Stimulated activated CD8-positive, alpha-beta memory T cell treated with anti-CD3 and anti-CD28 coated beads, Interleukin-12 subunit alpha, Interleukin-12 subunit beta, amount 100 ng/mL, for 1 hour (primary cell): ENCODE measurements around the gene CHST15.

Experiments
- DNase-seq: peaks from one replicate; pipeline ENCODE4 v3.0.0-alpha.2; 2020; ENCODE audit warnings: low read depth

The CHST15 gene

DNA sequence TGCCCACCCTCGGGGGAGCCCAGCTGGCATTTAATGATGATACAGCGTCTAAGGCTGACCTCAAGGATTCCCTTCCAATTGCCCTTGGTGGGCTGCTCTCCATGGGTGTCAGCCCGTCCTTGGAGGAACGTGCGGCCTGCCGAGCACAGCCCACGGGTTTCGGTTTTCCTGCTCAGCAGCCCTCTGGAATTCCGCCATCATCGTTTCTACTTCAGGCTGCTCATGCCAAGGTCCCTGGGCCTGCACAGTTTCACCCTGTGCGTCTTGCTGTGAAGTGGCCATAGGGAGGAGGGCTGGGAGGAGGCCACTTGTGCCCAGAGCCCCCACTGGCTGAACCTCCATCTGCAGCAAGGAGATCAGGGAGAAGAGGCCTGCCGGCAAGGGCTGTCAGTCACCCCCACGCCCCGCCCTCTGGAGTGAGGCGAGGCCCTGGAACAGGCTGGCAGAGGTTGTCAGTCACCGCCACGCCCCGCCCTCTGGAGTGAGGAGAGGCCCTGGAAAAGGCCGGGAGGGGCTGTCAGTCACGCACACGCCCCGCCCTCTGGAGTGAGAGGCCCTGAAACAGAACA is 82.8 kb downstream of the CHST15 start:
- no peak for DNase-seq

DNA sequence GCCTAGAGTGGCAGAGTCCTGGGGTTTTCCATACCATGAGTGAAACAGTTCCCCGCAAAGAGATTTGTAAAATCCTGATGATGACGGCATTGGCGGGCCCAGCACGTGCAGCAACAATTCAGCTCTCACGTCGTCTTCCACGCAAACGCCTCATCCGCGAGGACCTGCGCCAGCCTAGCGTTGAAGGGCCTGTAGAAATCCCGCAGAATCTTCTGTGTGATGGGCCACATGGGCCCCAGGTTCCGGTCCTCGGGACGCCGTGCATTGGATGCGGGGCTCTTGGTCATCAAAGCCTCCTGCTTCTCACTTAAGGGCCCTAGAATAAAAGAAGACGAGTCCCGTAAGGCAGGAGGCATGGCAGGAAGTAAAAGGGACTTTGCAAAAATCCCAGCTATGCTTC is 83.4 kb downstream of the CHST15 start:
- no peak for DNase-seq

DNA sequence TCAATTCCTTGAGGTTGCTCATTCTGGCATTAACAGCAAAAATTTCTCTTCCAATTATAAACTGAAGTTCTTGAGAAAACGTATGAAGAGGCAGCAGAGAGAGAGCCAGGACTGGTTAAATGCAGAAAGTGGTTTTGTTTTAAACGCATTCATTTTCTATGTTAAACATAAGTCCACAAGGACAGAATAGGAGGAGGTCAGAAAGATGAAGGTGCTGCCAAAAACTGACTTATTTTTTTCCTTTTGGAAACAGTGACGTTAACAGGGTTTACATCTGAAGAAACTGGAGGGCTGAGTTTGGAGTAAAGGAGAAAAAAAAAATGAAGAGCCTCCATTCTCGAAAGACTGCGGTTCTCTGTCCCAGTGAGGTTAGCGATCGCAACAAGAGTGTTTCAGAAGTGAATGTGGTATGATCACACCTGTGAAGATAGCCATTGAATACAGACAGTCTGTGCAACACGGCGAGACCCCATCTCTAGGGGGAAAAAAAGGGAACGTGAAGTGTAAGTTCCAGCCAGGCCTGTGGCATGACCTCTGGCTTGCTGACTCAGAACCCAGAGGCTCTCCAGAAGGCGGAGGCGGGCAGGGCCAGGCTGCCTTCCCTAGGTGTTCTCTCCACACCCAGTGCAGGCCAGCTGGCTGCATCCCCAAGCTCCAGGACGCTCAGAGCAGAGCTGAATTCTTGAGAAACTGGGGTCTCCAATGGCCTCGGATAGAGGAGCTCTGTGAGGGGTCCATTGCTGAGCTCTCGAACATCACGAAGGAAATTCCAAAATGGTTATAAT is 84.0 kb downstream of the CHST15 start:
- DNase-seq, result no peak

DNA sequence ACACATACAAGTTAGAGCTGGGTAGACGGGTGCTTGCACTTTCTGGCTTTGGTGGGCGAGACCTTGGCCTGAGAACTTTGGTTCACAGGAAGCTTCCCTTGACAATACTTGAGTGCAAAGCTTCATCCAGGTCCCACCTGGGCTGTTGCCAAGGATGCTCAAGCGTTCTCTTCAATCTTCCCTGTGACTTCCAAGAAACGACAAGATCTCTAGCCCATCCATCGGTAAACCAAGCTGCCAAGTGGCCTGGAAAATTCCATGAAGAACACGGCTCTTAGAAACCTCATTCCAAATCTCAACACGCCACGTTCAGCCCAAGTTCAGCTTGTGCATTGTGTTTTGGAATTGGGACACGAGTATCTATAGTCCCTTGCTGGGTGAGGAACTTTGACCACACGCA is 84.7 kb downstream of the CHST15 start:
- DNase-seq, result no peak

DNA sequence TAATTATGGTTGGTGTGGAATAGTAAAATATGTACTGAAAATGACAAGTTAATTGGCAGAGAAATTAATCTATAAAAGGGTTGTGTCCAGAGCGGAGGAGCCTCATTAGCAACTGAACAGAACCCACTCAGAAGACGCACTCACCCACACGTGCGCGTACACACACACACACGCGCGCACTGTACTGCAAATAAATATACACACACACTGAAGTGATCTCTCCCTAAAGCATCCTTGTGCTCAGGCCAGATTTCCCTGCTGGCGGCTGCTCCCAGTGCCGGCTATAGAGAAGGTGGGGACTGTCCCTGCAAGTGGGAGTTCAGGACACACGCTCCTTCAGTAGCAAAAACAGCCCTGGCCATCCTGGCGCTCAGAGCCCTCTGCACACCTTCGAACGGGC is 85.2 kb downstream of the CHST15 start:
- no peak for DNase-seq

DNA sequence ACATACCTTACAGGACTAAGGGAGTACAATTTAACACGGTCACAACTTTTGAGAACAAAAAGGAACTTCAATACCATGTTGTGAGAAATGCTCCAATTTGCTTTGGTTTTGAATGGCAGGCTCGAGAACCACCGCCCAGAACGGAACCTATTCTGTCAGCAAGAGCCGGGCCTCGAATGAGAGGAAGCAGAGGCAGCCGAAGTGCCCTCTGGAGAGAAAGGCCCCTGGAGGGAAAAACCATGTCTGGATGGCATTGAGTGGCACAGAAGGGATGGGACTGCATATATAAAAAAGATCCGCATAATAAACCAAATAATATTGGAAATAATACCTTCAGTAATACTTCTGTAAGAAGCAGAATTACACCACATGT is 85.6 kb downstream of the CHST15 start:
- DNase-seq, result no peak

DNA sequence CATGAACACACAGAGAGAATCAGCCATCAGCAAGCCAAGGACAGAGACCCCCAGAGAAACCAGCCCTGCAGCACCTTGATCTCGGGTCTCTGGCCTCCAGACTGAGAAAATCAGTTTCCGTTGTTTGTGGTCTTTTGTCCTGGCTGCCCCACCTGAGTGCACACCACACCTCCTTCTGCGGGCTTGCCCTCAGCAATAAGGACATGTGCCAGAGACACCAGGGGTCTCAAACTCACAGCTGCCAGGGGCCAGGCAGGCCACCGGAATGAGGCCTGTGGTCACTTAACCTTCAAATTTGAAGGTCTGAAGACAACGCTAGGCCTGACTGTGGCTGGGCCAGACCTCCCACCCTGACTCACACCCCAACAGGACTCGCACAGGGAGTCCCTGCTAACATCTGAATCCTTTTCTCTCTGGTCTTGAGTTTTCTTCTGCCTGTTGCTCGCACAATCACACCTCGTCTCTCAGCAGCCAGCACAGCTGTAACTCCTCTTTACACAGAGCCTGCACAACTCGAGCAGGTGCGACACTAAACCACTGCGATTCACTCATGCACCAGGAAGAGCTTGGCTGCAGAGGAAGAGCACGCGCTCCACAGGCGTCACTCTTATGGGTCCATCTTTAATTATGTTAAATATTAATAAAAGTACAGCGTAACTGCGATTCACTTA is 86.2 kb downstream of the CHST15 start:
- DNase-seq, result no peak

DNA sequence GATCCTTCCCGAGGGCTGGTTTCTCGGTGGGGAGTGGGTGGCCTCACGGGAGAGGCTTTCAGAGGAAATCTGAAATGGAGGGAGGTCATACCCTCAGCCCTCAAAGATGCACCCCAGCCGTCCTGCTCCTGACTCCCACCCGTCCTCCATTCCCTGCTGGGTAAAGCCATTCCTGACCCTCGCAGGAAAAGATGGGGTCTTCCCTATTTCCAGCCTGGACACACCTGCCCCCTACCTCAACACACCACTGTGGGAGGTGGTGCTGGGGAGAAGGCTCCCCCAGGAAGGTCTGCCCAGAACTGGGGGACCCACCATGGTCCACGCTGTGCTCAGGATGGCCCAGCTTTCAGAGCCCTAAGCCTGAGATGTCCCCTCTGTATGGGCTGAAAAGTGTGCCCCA is 86.9 kb downstream of the CHST15 start:
- no peak for DNase-seq

DNA sequence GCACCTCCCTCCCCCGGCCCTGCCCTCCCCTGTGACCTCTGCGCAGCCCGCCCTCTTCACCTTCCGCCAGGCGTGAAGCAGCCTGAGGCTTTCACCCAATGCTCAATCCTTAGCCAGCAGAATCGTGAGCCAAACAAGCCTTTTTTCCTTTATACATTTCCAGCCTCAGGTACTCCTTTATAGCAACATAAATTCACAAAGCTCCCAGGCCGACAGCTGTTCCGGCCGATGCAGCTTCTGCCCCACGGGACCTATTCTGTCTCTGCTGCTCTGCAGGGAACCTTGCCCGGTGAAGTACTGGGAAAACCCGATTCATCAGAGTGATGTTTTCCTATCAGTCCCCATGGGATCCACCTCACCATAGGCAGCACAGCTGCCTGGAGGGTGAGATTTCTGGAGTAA is 87.4 kb downstream of the CHST15 start:
- DNase-seq, result no peak

DNA sequence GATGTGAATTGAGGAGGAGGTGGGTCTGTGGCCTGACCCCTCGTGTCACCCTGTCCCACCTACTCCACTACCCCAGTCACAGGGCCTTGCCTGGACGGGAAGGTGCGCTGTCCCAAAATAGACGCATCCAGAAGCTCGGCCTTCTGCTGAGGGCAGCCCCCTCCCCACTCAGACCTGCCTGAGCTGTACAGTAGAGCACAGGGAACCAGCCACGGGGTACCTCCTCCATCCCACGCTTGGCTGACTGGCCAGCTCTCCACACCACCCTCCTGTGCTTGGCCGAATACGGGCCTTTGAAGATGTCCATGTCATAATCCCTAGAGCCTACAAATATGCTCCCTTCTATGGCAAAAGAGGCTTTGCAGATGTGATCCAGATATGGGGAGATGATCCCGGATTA is 88.3 kb downstream of the CHST15 start:
- DNase-seq, result no peak

DNA sequence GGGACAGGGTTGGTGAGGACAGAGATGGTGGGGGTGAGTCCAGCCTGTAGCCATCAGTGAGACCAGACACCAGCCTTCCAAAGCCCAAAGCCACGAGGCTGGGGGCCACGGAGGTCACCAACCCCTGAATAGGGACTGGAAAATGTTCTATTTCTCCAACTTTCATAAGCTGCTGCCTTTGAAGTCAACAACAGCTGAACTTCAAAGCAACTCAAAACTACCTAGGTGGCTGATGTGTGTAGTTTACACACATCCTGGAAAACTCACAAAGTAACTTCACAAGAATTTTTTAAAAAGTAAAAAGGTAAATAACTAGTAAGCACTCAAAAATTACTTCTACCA is 88.8 kb downstream of the CHST15 start:
- no peak for DNase-seq

DNA sequence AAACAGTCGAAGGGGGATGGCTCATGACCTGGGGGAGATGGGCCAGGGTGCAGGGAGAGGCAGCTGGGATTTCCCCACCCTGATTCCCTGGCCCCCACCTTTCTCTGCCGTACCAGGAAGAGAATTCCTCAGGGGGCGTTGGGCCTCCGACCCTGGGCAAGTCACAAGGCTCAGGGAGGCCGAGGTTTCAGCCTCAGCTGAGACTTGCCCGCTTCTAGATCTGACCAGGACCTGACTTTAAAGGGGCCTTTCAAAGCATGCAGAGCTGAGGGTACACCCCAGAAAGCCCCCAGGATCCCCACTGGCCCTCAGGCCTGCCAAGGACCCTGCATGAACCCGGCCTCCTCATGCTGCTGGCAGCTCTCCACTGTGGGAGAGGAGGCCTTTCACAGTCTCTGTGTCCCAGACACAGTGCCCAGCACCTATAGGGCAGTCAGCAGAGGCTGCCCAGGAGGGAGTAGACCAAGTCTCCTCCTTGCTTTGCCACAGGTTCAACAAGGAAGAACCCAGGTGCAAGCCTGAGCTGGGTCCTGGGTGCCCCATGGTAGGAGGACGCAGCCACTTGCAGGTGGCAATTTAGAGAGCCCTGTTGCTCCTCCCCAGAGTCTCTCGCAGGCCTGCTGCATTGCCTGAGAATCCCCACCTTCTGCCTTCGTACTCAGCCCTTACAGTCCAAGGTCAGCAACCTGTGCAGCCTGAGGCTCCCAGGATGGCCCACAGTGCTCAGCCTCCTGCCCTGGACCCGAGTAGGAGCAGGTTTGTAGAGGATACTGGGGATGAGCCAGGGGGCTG is 89.3 kb downstream of the CHST15 start:
- no peak for DNase-seq

DNA sequence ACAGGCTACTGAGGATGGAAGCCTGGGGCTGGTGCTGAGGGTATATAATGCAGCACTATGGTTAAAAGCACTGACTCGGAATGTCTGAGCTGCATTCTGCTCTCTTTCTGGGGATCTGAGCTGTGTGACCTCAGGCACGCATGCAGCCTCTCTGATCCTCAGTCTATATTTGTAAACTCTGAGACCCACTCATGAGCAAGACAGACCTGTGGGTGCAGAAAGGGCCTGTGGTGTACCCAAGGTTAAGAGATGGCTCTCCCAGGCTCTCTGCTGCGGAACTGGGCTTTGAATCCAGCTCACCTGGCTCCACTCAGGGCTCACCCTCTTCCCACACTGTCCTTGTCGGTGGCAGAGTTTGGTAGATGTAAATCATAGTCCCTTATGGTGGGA is 89.9 kb downstream of the CHST15 start:
- no peak for DNase-seq

DNA sequence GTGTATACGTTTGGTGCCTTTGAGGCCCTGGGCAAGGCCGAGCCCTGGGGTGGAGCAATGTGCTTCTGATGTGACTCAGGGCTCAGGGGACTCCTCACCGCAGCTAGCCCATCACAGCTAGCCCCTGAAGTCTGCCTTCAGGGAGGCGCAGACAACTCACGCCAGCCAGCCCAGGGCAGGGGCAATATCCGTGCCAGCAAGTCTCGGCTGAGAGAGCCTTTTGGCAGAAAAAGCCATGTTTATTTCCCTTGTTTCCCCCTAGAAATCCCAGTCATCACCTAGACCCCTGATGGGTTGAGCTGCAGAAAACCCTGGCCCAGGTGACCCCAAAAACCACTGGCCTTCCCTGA is 90.4 kb downstream of the CHST15 start:
- no peak for DNase-seq

DNA sequence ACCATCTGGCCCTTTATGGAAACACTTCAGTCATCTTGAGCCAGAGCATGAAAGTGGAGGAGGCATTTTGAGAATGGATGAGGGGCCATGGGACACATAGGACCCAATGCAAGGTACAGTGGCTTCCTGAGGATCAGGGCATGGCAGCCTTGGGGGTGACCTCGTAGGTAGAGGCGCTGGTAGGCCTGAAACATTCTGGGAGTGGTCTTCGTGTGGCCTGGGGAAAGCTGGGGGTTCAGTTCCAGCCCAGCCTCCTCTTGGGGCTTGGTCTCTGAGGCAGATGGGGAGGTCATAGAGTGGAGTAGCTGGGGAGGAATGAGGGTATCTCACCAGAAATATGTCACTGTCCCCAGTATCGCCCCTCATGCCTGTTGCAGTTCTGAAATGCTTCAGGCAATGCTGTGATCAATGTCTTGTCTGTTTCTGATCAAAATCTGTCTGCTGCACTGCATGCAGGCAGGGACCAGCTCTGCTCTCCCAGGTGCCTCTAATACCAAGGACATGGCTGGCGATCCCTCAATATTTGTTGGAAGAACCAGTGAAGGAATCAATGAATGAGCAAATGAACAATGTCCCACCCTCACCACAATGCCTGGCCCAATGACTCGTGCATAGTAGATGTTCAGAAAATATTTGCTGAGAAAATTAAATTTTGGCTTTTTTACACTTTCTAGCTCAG is 90.9 kb downstream of the CHST15 start:
- no peak for DNase-seq

DNA sequence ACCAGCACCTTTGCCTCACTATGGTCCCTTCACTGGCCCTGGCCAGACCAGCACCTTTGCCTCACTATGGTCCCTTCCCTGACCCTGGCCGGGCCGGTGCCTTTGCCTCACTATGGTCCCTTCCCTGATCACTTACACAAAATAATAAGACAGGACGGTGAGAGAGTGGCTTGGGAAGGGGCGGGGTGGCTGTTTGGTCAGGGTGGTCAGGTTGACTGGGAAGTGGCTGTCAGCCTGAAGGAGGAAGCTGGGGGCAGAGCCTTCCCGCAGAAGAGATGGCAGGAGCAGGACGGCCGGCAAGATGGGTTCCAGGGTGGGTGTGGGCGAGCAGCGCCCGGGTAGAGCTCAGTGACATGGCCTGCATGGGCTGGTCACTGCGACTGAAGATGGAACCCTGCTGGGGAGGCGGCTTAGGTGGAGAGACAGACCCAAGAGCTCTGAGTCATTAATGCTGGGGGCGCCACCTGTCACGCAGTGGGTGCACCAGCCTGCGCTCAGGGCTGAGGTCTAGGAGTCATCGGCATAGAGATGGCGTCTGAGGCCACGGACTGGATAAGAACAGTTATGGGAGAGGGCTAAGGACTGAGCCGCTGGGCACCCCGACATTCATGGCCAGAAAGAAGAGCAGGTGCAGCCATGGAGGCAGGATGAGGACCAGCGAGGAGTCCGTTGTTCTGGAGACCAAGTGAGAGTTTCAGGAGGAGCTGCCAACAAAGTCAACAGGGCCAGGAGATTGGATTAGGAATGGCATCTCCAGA is 91.8 kb downstream of the CHST15 start:
- no peak for DNase-seq

DNA sequence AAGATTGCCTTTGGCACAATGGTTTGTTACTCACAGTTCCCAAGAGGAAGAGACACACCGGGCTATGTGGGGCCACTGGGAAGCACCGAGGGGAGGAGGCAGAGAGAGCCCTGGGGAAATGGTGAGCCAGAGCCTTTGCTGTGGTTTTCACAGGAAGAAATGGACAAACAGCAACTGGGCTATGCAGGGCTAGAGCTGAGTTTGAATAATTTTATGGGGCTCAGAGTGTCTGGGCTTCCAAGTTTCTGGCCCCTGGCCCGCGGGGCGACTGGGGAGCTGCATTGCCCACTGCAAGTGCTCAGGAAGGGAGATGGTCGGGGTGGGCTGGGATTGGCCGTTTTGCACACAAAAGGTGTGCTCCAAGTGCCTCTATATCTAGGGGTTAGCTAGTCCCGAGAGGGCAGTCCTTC is 92.6 kb downstream of the CHST15 start:
- no peak for DNase-seq

DNA sequence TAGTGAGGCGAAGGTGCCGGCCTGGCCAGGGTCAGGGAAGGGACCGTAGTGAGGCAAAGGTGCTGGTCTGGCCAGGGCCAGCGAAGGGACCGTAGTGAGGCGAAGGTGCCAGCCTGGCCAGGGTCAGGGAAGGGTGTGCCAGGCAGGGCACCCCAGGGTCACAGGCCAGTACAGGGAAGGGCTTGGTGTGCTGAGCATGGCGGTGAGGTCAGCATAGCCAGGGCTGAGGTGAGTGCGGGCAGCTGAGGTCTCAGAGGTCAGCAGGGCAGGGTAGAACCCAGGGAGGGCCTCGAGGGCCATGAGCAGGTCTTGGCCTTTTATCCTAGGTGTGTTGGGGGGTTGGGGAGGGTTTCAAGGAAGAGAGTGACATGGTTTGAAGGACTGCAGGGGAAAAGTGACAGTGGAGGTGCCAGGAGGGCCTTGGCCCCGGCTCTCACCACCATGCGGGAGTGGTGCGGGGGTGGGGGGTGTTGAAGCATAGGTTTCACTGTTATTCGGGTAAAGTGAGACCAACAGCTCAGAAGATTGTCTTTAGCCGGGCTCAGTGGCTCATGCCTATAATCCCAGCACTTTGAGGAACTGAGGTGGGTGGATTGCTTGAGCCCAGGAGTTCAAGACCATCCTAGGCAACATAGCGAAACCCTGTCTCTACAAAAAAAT is 93.3 kb downstream of the CHST15 start:
- DNase-seq, result no peak

DNA sequence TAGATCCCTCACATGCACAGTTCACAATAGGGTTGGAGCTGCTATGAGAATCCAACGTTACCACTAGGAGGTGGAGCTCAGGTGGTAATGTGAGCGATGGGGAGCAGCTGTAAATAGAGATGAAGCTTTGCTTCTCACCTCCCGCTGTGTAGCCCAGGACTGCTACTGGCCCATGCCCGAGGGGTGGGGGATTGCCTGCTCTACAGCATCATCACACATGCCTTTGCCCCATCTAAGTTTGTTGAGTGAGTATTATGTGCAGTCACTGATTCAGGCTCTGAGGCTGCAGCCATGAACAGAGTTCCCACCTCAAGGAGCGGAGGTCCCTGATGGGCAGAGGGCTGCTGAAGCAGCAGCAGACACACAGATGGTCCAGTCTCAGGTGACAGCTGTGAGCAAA is 94.1 kb downstream of the CHST15 start:
- DNase-seq, result no peak

DNA sequence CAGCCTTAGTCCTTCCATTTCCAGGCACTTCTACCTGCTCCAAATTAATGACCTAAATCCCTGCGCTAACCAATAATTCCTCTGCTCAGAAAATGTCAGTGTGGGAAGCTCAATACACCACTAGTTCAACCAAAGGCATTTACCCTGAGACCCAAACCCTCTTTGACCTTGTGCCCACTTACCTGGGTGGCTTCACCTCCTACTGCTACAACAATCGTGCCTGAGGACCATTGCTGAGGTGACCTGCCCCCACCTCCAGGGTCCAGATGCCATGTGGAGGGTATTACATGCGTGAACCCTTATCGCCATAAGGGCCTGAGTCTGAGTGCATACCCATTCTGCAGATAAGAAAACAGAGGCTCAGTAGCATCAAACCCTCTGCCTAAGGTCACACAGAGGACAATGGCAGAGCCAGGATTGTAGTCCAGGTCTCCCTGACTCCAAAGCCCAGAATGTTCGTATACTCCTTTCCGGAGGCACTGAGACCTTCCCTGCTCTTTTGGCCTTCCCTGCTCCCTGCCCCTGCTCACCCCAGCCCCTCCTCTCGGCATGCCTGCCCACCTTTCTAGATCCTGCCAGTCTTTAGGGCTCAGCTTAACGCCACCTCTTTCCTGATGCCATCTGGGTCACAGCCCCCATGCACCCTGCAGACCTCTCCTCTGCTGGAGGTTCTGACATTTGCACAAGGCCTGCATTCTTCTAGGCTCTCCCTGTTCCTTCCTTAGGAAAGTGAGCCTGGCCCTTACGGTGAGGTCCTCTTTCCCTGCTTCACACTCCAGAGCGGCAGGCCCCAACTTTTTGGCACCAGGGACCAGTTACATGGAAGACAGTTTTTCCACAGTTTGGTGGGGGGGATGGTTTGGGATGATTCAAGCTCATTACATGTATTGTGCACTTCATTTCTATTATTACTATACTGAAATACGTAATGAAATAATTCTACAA is 94.9 kb downstream of the CHST15 start:
- DNase-seq, result no peak
